Measurements from ENCODE around the gene PITPNC1.

Gene PITPNC1

GRCh38 chr17:67717192-67717623 lies 340.1 kb downstream of the PITPNC1 start:
- TF ChIP-seq POLR2AphosphoS5 (IDR thresholded peaks at IDR 0.05; ENCODE audit: low read depth, low read length), result no peak
- TF ChIP-seq FOXP2 (optimal IDR thresholded peaks at IDR 0.05; ENCODE audit: borderline replicate concordance, extremely low read depth, extremely low read length, insufficient read depth), result no peak
- TF ChIP-seq SIN3A (IDR thresholded peaks at IDR 0.05; ENCODE audit: borderline replicate concordance, insufficient read depth, low read length), result no peak
- TF ChIP-seq, protein P1, sequence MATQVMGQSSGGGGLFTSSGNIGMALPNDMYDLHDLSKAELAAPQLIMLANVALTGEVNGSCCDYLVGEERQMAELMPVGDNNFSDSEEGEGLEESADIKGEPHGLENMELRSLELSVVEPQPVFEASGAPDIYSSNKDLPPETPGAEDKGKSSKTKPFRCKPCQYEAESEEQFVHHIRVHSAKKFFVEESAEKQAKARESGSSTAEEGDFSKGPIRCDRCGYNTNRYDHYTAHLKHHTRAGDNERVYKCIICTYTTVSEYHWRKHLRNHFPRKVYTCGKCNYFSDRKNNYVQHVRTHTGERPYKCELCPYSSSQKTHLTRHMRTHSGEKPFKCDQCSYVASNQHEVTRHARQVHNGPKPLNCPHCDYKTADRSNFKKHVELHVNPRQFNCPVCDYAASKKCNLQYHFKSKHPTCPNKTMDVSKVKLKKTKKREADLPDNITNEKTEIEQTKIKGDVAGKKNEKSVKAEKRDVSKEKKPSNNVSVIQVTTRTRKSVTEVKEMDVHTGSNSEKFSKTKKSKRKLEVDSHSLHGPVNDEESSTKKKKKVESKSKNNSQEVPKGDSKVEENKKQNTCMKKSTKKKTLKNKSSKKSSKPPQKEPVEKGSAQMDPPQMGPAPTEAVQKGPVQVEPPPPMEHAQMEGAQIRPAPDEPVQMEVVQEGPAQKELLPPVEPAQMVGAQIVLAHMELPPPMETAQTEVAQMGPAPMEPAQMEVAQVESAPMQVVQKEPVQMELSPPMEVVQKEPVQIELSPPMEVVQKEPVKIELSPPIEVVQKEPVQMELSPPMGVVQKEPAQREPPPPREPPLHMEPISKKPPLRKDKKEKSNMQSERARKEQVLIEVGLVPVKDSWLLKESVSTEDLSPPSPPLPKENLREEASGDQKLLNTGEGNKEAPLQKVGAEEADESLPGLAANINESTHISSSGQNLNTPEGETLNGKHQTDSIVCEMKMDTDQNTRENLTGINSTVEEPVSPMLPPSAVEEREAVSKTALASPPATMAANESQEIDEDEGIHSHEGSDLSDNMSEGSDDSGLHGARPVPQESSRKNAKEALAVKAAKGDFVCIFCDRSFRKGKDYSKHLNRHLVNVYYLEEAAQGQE (IDR thresholded peaks at IDR 0.05; ENCODE audit: insufficient read depth in 1 of 2, low read depth in 2 of 2, low read length in 2 of 2), result no peak
- no peak for TF ChIP-seq TAF1 (IDR thresholded peaks at IDR 0.05; ENCODE audit: borderline replicate concordance, insufficient read depth, low read length)

- TF ChIP-seq TAF1 (IDR thresholded peaks at IDR 0.05; ENCODE audit: borderline replicate concordance, insufficient read depth, low read length) (peak; percentile 97; the same call in 1 of the 2 replicates), SIN3A (IDR thresholded peaks at IDR 0.05; ENCODE audit: borderline replicate concordance, insufficient read depth, low read length) (peak; percentile 69), FOXP2 (optimal IDR thresholded peaks at IDR 0.05; ENCODE audit: borderline replicate concordance, extremely low read depth, extremely low read length, insufficient read depth) (peak; percentile 85), POLR2AphosphoS5 (IDR thresholded peaks at IDR 0.05; ENCODE audit: low read depth, low read length) (peak; percentile 99)
- TF ChIP-seq, protein P1 (IDR thresholded peaks at IDR 0.05; ENCODE audit: insufficient read depth in 1 of 2, low read depth in 2 of 2, low read length in 2 of 2), result peak; percentile 8 to 19; a peak in 2 of 4 replicates
Measured at GRCh38 chr17:67717624-67718324, 340.7 kb downstream of the PITPNC1 start, which contains the start of gene NOL11. NOL11 (plus strand) TSS chr17:67717936; CDS start chr17:67717948, 12 bp downstream.

GRCh38 chr17:67718325-67718941 lies 341.4 kb downstream of the PITPNC1 start:
- TF ChIP-seq SIN3A (IDR thresholded peaks at IDR 0.05; ENCODE audit: borderline replicate concordance, insufficient read depth, low read length) (no peak), POLR2AphosphoS5 (IDR thresholded peaks at IDR 0.05; ENCODE audit: low read depth, low read length) (no peak), FOXP2 (optimal IDR thresholded peaks at IDR 0.05; ENCODE audit: borderline replicate concordance, extremely low read depth, extremely low read length, insufficient read depth) (no peak), TAF1 (IDR thresholded peaks at IDR 0.05; ENCODE audit: borderline replicate concordance, insufficient read depth, low read length) (peak; percentile 43; the same call in 1 of the 2 replicates)
- TF ChIP-seq, protein P1 (IDR thresholded peaks at IDR 0.05; ENCODE audit: insufficient read depth in 1 of 2, low read depth in 2 of 2, low read length in 2 of 2), result 0 out of 4 replicates have a peak, but pooled peaks of 1 of the 2 experiments have one; percentile 1

GRCh38 chr17:67725373-67725791 lies 348.3 kb downstream of the PITPNC1 start:
- TF ChIP-seq FOXP2 (optimal IDR thresholded peaks at IDR 0.05; ENCODE audit: borderline replicate concordance, extremely low read depth, extremely low read length, insufficient read depth), result no peak
- TF ChIP-seq, protein P1 (IDR thresholded peaks at IDR 0.05; ENCODE audit: insufficient read depth in 1 of 2, low read depth in 2 of 2, low read length in 2 of 2), result no peak
- TF ChIP-seq SIN3A (IDR thresholded peaks at IDR 0.05; ENCODE audit: borderline replicate concordance, insufficient read depth, low read length), result no peak
- no peak for TF ChIP-seq TAF1 (IDR thresholded peaks at IDR 0.05; ENCODE audit: borderline replicate concordance, insufficient read depth, low read length)
- TF ChIP-seq POLR2AphosphoS5 (IDR thresholded peaks at IDR 0.05; ENCODE audit: low read depth, low read length), result no peak

All from PFSK-1 (cell line).